ENCODE measurements around the gene SMIM44.

SMIM44 gene

GRCh38 chr19:3506384-3507340, 23.4 kb upstream of the SMIM44 start:
- peak overlapping the region; percentile 78 to 84 for H3K4me3 ChIP-seq (ENCODE audit: low read depth in 1 of 2, low read length in 2 of 2)
- peaks cover 4% of the 10 kb centered on the region for H3K4me1 ChIP-seq (ENCODE audit: insufficient read depth, low read length)
- H3K27ac ChIP-seq (ENCODE audit: low read depth, low read length) = peak overlapping the region; percentile 93
- H3K9ac ChIP-seq (ENCODE audit: low read length) = peak overlapping the region; percentile 61
- peaks cover 16% of the 10 kb centered on the region for H3K36me3 ChIP-seq (ENCODE audit: insufficient read depth, low read length)
- no peaks in the 10 kb centered on the region for H3K9me3 ChIP-seq (ENCODE audit: low read length)
- no peaks in the 10 kb centered on the region for H3K27me3 ChIP-seq (ENCODE audit: control insufficient read depth in 1 of 2, insufficient read depth in 2 of 2, low read length in 2 of 2)

GRCh38 chr19:3505598-3506383, 22.6 kb upstream of the SMIM44 start, which contains the start of gene FZR1:
Gene FZR1, plus strand, starts transcription at chr19:3506311. Its CDS starts 16,679 bp downstream, at chr19:3522990.
- H3K4me1 ChIP-seq (ENCODE audit: insufficient read depth, low read length) = peaks cover 8% of the 10 kb centered on the region
- peak within 1 kb of the TSS; percentile 78 to 84 for H3K4me3 ChIP-seq (ENCODE audit: low read depth in 1 of 2, low read length in 2 of 2)
- H3K36me3 ChIP-seq (ENCODE audit: insufficient read depth, low read length) = peaks cover 16% of the 10 kb centered on the region
- H3K9me3 ChIP-seq (ENCODE audit: low read length) = no peaks in the 10 kb centered on the region
- peak within 1 kb of the TSS; percentile 61 for H3K9ac ChIP-seq (ENCODE audit: low read length)
- H3K27me3 ChIP-seq (ENCODE audit: control insufficient read depth in 1 of 2, insufficient read depth in 2 of 2, low read length in 2 of 2) = no peaks in the 10 kb centered on the region
- peak within 1 kb of the TSS; percentile 93 for H3K27ac ChIP-seq (ENCODE audit: low read depth, low read length)

- Histone ChIP-seq H3K9ac (ENCODE audit: low read length) (no peak overlapping the region), H3K4me3 (ENCODE audit: low read depth in 1 of 2, low read length in 2 of 2) (no peak overlapping the region)
These were observed 21.5 kb upstream of the SMIM44 start for GRCh38 chr19:3504735-3505134.

GRCh38 chr19:3503036-3503572, 19.9 kb upstream of the SMIM44 start:
- H3K36me3 ChIP-seq (ENCODE audit: insufficient read depth, low read length) = no peaks in the 10 kb centered on the region
- no peaks in the 10 kb centered on the region for H3K27me3 ChIP-seq (ENCODE audit: control insufficient read depth in 1 of 2, insufficient read depth in 2 of 2, low read length in 2 of 2)
- H3K27ac ChIP-seq (ENCODE audit: low read depth, low read length) = no peak overlapping the region
- H3K4me3 ChIP-seq (ENCODE audit: low read depth in 1 of 2, low read length in 2 of 2) = no peak overlapping the region
- peaks cover 19% of the 10 kb centered on the region for H3K4me1 ChIP-seq (ENCODE audit: insufficient read depth, low read length)
- H3K9ac ChIP-seq (ENCODE audit: low read length) = no peak overlapping the region
- no peaks in the 10 kb centered on the region for H3K9me3 ChIP-seq (ENCODE audit: low read length)

More at GRCh38 chr19:3504735-3505134, 21.5 kb upstream of the SMIM44 start:
- Histone ChIP-seq H3K9me3 (ENCODE audit: low read length) (no peaks in the 10 kb centered on the region), H3K27me3 (ENCODE audit: control insufficient read depth in 1 of 2, insufficient read depth in 2 of 2, low read length in 2 of 2) (no peaks in the 10 kb centered on the region), H3K4me1 (ENCODE audit: insufficient read depth, low read length) (peaks cover 13% of the 10 kb centered on the region), H3K27ac (ENCODE audit: low read depth, low read length) (no peak overlapping the region), H3K36me3 (ENCODE audit: insufficient read depth, low read length) (peaks cover 13% of the 10 kb centered on the region)

- Histone ChIP-seq H3K27me3 (ENCODE audit: control insufficient read depth in 1 of 2, insufficient read depth in 2 of 2, low read length in 2 of 2) (no peaks in the 10 kb centered on the region), H3K4me3 (ENCODE audit: low read depth in 1 of 2, low read length in 2 of 2) (no peak overlapping the region), H3K27ac (ENCODE audit: low read depth, low read length) (no peak overlapping the region), H3K9ac (ENCODE audit: low read length) (no peak overlapping the region), H3K36me3 (ENCODE audit: insufficient read depth, low read length) (peaks cover 6% of the 10 kb centered on the region), H3K4me1 (ENCODE audit: insufficient read depth, low read length) (peaks cover 15% of the 10 kb centered on the region), H3K9me3 (ENCODE audit: low read length) (no peaks in the 10 kb centered on the region)
These were observed 18.5 kb upstream of the SMIM44 start for GRCh38 chr19:3501780-3502179.

- peak within 1 kb of the TSS; percentile 88 to 89 for H3K4me3 ChIP-seq (ENCODE audit: low read depth in 1 of 2, low read length in 2 of 2)
- H3K9me3 ChIP-seq (ENCODE audit: low read length) = no peaks in the 10 kb centered on the region
- peak within 1 kb of the TSS; percentile 54 for H3K9ac ChIP-seq (ENCODE audit: low read length)
- H3K27me3 ChIP-seq (ENCODE audit: control insufficient read depth in 1 of 2, insufficient read depth in 2 of 2, low read length in 2 of 2) = no peaks in the 10 kb centered on the region
- peak within 1 kb of the TSS; percentile 96 for H3K27ac ChIP-seq (ENCODE audit: low read depth, low read length)
- H3K36me3 ChIP-seq (ENCODE audit: insufficient read depth, low read length) = peaks cover 14% of the 10 kb centered on the region
- H3K4me1 ChIP-seq (ENCODE audit: insufficient read depth, low read length) = peaks cover 15% of the 10 kb centered on the region
These were observed 17.3 kb upstream of the SMIM44 start, which contains the start of gene DOHH for GRCh38 chr19:3500429-3501101. Gene DOHH, minus strand, starts transcription at chr19:3500674. Its CDS starts 3,860 bp downstream, at chr19:3496814.

GRCh38 chr19:3499738-3500428, 16.6 kb upstream of the SMIM44 start:
- no peaks in the 10 kb centered on the region for H3K27me3 ChIP-seq (ENCODE audit: control insufficient read depth in 1 of 2, insufficient read depth in 2 of 2, low read length in 2 of 2)
- H3K36me3 ChIP-seq (ENCODE audit: insufficient read depth, low read length) = peaks cover 14% of the 10 kb centered on the region
- H3K4me3 ChIP-seq (ENCODE audit: low read depth in 1 of 2, low read length in 2 of 2) = peak overlapping the region; percentile 88 to 89
- peaks cover 15% of the 10 kb centered on the region for H3K4me1 ChIP-seq (ENCODE audit: insufficient read depth, low read length)
- H3K9me3 ChIP-seq (ENCODE audit: low read length) = no peaks in the 10 kb centered on the region
- H3K27ac ChIP-seq (ENCODE audit: low read depth, low read length) = peak overlapping the region; percentile 96
- peak overlapping the region; percentile 54 for H3K9ac ChIP-seq (ENCODE audit: low read length)

- no peaks in the 10 kb centered on the region for H3K27me3 ChIP-seq (ENCODE audit: control insufficient read depth in 1 of 2, insufficient read depth in 2 of 2, low read length in 2 of 2)
- H3K9me3 ChIP-seq (ENCODE audit: low read length) = no peaks in the 10 kb centered on the region
- peaks cover 14% of the 10 kb centered on the region for H3K36me3 ChIP-seq (ENCODE audit: insufficient read depth, low read length)
- no peak overlapping the region for H3K9ac ChIP-seq (ENCODE audit: low read length)
- no peak overlapping the region for H3K27ac ChIP-seq (ENCODE audit: low read depth, low read length)
- H3K4me1 ChIP-seq (ENCODE audit: insufficient read depth, low read length) = peaks cover 15% of the 10 kb centered on the region
- H3K4me3 ChIP-seq (ENCODE audit: low read depth in 1 of 2, low read length in 2 of 2) = no peak overlapping the region
These were observed 14.7 kb upstream of the SMIM44 start for GRCh38 chr19:3497757-3498520.

GRCh38 chr19:3496392-3497273, 13.4 kb upstream of the SMIM44 start:
- peaks cover 18% of the 10 kb centered on the region for H3K36me3 ChIP-seq (ENCODE audit: insufficient read depth, low read length)
- no peaks in the 10 kb centered on the region for H3K27me3 ChIP-seq (ENCODE audit: control insufficient read depth in 1 of 2, insufficient read depth in 2 of 2, low read length in 2 of 2)
- no peak overlapping the region for H3K27ac ChIP-seq (ENCODE audit: low read depth, low read length)
- H3K9me3 ChIP-seq (ENCODE audit: low read length) = no peaks in the 10 kb centered on the region
- H3K4me1 ChIP-seq (ENCODE audit: insufficient read depth, low read length) = peaks cover 15% of the 10 kb centered on the region
- H3K9ac ChIP-seq (ENCODE audit: low read length) = no peak overlapping the region
- no peak overlapping the region for H3K4me3 ChIP-seq (ENCODE audit: low read depth in 1 of 2, low read length in 2 of 2)
